Measurements from ENCODE around the gene LTBR.

- TF ChIP-seq CTCF (IDR thresholded peaks at IDR 0.05) (no peak), POLR2AphosphoS5 (IDR thresholded peaks at IDR 0.05) (no peak), POLR2A (IDR thresholded peaks at IDR 0.05) (no peak)
Observed at GRCh38 chr12:6434205-6435140, 50.5 kb downstream of the LTBR start.
